ENCODE data around the gene ARHGAP33.

The ARHGAP33 gene

GRCh38 chr19:35734889-35735288, 40.5 kb upstream of the ARHGAP33 start:
- peaks cover 7% of the 10 kb centered on the region; the same call in 1 of the 2 replicates for H4K20me1 ChIP-seq (ENCODE audit: insufficient read depth, low read length)
- H3K4me3 ChIP-seq (ENCODE audit: low read length): no peak overlapping the region
- H3K4me1 ChIP-seq (ENCODE audit: low read length): peaks cover 3% of the 10 kb centered on the region
- no peak overlapping the region for H2AFZ ChIP-seq (ENCODE audit: low read depth, low read length)
- H3K4me2 ChIP-seq (ENCODE audit: low read length): no peak overlapping the region
- H3K9ac ChIP-seq (ENCODE audit: low read length): no peak overlapping the region
- no peak for TF ChIP-seq EZH2phosphoT487 (IDR thresholded peaks at IDR 0.05; ENCODE audit: low read depth)
- TF ChIP-seq CTCF (IDR thresholded peaks at IDR 0.05; ENCODE audit: low read depth, low read length): no peak
- H3K27ac ChIP-seq (ENCODE audit: low read length): no peak overlapping the region
- no peaks in the 10 kb centered on the region for H3K27me3 ChIP-seq (ENCODE audit: low read depth, low read length)
- H3K36me3 ChIP-seq (replicated peaks; ENCODE audit: low read depth, low read length): peaks cover 65% of the 10 kb centered on the region
- no peaks in the 10 kb centered on the region for H3K79me2 ChIP-seq (ENCODE audit: low read length)
- no peaks in the 10 kb centered on the region for H3K9me3 ChIP-seq (ENCODE audit: insufficient read depth, low read length)

- peaks cover 9% of the 10 kb centered on the region; the same call in 1 of the 2 replicates for H4K20me1 ChIP-seq (ENCODE audit: insufficient read depth, low read length)
- H3K4me2 ChIP-seq (ENCODE audit: low read length): no peak overlapping the region
- peaks cover 49% of the 10 kb centered on the region for H3K36me3 ChIP-seq (replicated peaks; ENCODE audit: low read depth, low read length)
- H3K9ac ChIP-seq (ENCODE audit: low read length): no peak overlapping the region
- no peak overlapping the region for H2AFZ ChIP-seq (ENCODE audit: low read depth, low read length)
- no peaks in the 10 kb centered on the region for H3K27me3 ChIP-seq (ENCODE audit: low read depth, low read length)
- peaks cover 14% of the 10 kb centered on the region for H3K4me1 ChIP-seq (ENCODE audit: low read length)
- TF ChIP-seq EZH2phosphoT487 (IDR thresholded peaks at IDR 0.05; ENCODE audit: low read depth) (no peak), CTCF (IDR thresholded peaks at IDR 0.05; ENCODE audit: low read depth, low read length) (peak; percentile 25)
- H3K4me3 ChIP-seq (ENCODE audit: low read length): no peak overlapping the region
- no peak overlapping the region for H3K27ac ChIP-seq (ENCODE audit: low read length)
- H3K9me3 ChIP-seq (ENCODE audit: insufficient read depth, low read length): no peaks in the 10 kb centered on the region
- H3K79me2 ChIP-seq (ENCODE audit: low read length): peaks cover 2% of the 10 kb centered on the region; the same call in 1 of the 2 replicates
These were observed 38.2 kb upstream of the ARHGAP33 start for GRCh38 chr19:35736913-35737886.

DNA sequence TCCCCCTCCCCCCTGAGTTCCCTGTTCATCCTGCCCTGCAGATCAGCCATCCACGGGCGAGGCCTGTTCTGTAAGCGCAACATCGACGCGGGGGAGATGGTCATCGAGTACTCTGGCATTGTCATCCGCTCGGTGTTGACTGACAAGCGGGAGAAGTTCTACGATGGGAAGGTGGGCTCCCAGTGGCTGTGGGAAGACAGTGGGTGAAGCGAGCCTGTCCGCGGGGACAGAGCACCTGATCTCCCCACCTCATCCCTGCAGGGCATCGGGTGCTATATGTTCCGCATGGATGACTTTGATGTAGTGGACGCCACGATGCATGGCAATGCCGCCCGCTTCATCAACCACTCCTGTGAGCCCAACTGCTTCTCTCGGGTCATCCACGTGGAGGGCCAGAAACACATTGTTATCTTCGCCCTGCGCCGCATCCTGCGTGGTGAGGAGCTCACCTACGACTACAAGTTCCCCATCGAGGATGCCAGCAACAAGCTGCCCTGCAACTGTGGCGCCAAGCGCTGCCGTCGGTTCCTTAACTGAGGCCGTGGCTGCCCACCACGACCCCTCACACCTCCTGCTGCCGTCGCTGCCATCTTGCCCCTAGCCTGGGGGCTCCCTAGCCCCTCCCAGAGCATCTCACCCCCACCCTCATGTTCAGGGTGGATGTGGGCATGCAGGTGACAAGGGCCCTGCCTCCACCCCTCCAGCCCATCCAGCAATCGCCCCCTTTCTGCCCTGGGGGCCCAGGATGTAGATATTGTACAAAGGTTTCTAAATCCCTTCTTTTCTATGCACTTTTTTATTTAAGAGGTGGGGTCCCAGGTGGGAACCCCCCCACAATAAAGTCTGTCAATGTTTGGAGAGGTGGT, 37.1 kb upstream of the ARHGAP33 start:
- Histone ChIP-seq H3K4me2 (ENCODE audit: low read length) (no peak overlapping the region), H3K9me3 (ENCODE audit: insufficient read depth, low read length) (no peaks in the 10 kb centered on the region), H3K4me1 (ENCODE audit: low read length) (peaks cover 24% of the 10 kb centered on the region), H3K36me3 (replicated peaks; ENCODE audit: low read depth, low read length) (peaks cover 44% of the 10 kb centered on the region), H3K4me3 (ENCODE audit: low read length) (no peak overlapping the region), H3K27ac (ENCODE audit: low read length) (no peak overlapping the region), H3K27me3 (ENCODE audit: low read depth, low read length) (no peaks in the 10 kb centered on the region), H3K79me2 (ENCODE audit: low read length) (peaks cover 2% of the 10 kb centered on the region; the same call in 1 of the 2 replicates), H2AFZ (ENCODE audit: low read depth, low read length) (no peak overlapping the region), H4K20me1 (ENCODE audit: insufficient read depth, low read length) (peaks cover 9% of the 10 kb centered on the region; the same call in 1 of the 2 replicates), H3K9ac (ENCODE audit: low read length) (no peak overlapping the region)
- TF ChIP-seq EZH2phosphoT487 (IDR thresholded peaks at IDR 0.05; ENCODE audit: low read depth) (no peak), CTCF (IDR thresholded peaks at IDR 0.05; ENCODE audit: low read depth, low read length) (no peak)

- no peak overlapping the region for H3K4me2 ChIP-seq (ENCODE audit: low read length)
- H3K27ac ChIP-seq (ENCODE audit: low read length): no peak overlapping the region
- no peak overlapping the region for H2AFZ ChIP-seq (ENCODE audit: low read depth, low read length)
- no peak for TF ChIP-seq EZH2phosphoT487 (IDR thresholded peaks at IDR 0.05; ENCODE audit: low read depth)
- no peak for TF ChIP-seq CTCF (IDR thresholded peaks at IDR 0.05; ENCODE audit: low read depth, low read length)
- no peak overlapping the region for H3K4me3 ChIP-seq (ENCODE audit: low read length)
- H3K9ac ChIP-seq (ENCODE audit: low read length): no peak overlapping the region
- H3K4me1 ChIP-seq (ENCODE audit: low read length): peaks cover 26% of the 10 kb centered on the region
- no peaks in the 10 kb centered on the region for H3K9me3 ChIP-seq (ENCODE audit: insufficient read depth, low read length)
- peaks cover 39% of the 10 kb centered on the region for H3K36me3 ChIP-seq (replicated peaks; ENCODE audit: low read depth, low read length)
- H4K20me1 ChIP-seq (ENCODE audit: insufficient read depth, low read length): peaks cover 9% of the 10 kb centered on the region; the same call in 1 of the 2 replicates
- H3K27me3 ChIP-seq (ENCODE audit: low read depth, low read length): no peaks in the 10 kb centered on the region
- peaks cover 2% of the 10 kb centered on the region; the same call in 1 of the 2 replicates for H3K79me2 ChIP-seq (ENCODE audit: low read length)
These were observed 36.5 kb upstream of the ARHGAP33 start for GRCh38 chr19:35738887-35739229.

Data from OCI-LY3 (cell line).